Measurements from ENCODE around the gene TRPM3. TPM values are rescaled to one million over a fixed set of nuclear protein-coding genes. Genes with fewer than 3 reads are reported as not detected.

The TRPM3 gene
- total and polyA plus RNA-seq, 2 of the 8 experiments (the other 6 are each of a cell fraction or from before 2014, with no cell fraction given): 2.4 to 10.9 TPM

- Histone ChIP-seq H2AK5ac (ENCODE audit: low read depth, low read length) (no peak overlapping the region), H3K27me3 (replicated peaks in 1 of 4; ENCODE audit: control insufficient read depth in 3 of 4, extremely low read depth in 1 of 4, insufficient read depth in 3 of 4, low read length in 3 of 4) (no peaks in the 10 kb centered on the region), H2AFZ (ENCODE audit: low read length) (no peak overlapping the region), H3K9me3 (ENCODE audit: insufficient read depth in 2 of 2, low read depth in 1 of 2, low read length in 1 of 2) (no peaks in the 10 kb centered on the region), H3K23me2 (ENCODE audit: low read depth, low read length) (no peaks in the 10 kb centered on the region; the same call in 1 of the 2 replicates), H3K9ac (replicated peaks in 1 of 4; ENCODE audit: extremely low read depth in 1 of 4, low read depth in 3 of 4, low read length in 3 of 4) (no peak overlapping the region), H4K8ac (ENCODE audit: extremely low read depth, insufficient read depth, low read length) (no peak overlapping the region), H3K18ac (ENCODE audit: extremely low read depth, low read length) (no peak overlapping the region), H2BK15ac (ENCODE audit: low read length) (no peak overlapping the region), H2BK5ac (ENCODE audit: low read depth, low read length) (no peak overlapping the region), H3K4me1 (replicated peaks in 1 of 4; ENCODE audit: control insufficient read depth in 3 of 4, insufficient read depth in 4 of 4, low read length in 3 of 4) (no peaks in the 10 kb centered on the region), H2BK120ac (replicated peaks; ENCODE audit: low read depth, low read length) (no peak overlapping the region), H3K4me2 (ENCODE audit: insufficient read depth in 1 of 2, low read depth in 2 of 2, low read length in 2 of 2) (no peak overlapping the region), H2BK20ac (ENCODE audit: low read length) (no peak overlapping the region), H3K27ac (ENCODE audit: low read depth, low read length) (no peak overlapping the region), H3K36me3 (ENCODE audit: control insufficient read depth in 2 of 4, insufficient read depth in 4 of 4, low read length in 3 of 4) (0 out of 8 replicates have a peak, but pooled peaks cover 0 to 3% (median 0%) of the 10 kb centered on the region in 4 experiments), H3K4ac (replicated peaks; ENCODE audit: insufficient read length, low read depth, low read length) (no peak overlapping the region), H3K23ac (ENCODE audit: insufficient read length) (no peak overlapping the region), H3K56ac (replicated peaks; ENCODE audit: insufficient read length, low read depth, low read length) (no peak overlapping the region), H3K14ac (ENCODE audit: insufficient read length) (no peak overlapping the region), H4K5ac (ENCODE audit: insufficient read length, low read depth, low read length) (no peak overlapping the region), H2BK12ac (ENCODE audit: low read depth, low read length) (no peak overlapping the region), H3K79me2 (ENCODE audit: control insufficient read depth in 1 of 2, insufficient read depth in 2 of 2, low read length in 2 of 2) (no peaks in the 10 kb centered on the region), H4K20me1 (replicated peaks in 1 of 2; ENCODE audit: control insufficient read depth in 1 of 2, insufficient read depth in 2 of 2, low read length in 2 of 2) (no peaks in the 10 kb centered on the region), H3K79me1 (ENCODE audit: low read depth, low read length) (no peaks in the 10 kb centered on the region), H3K4me3 (ENCODE audit: extremely low read depth in 1 of 4, insufficient read depth in 2 of 4, low read depth in 3 of 4, low read length in 4 of 4) (no peak overlapping the region), H4K91ac (replicated peaks; ENCODE audit: insufficient read length, low read length) (no peak overlapping the region)
- ChIA-PET POLR2A (ENCODE audit: partially characterized antibody) (interaction anchor here (1.5 kb wide), 1 partner anchor 18 kb away, joined by 4 read pairs; no protein-coding TSS in a partner anchor), CTCF (ENCODE audit: partially characterized antibody) (interaction anchor here (1.0 to 1.2 kb wide), 3 partner anchors 9 to 12 kb away, joined by 3 read pairs; no protein-coding TSS in a partner anchor)
- WGBS, 2 experiments (ENCODE audit: extremely low coverage in 1 of 2, insufficient coverage in 1 of 2, insufficient read length in 1 of 2, insufficient replicate concordance in 2 of 2, low coverage in 1 of 2, low lambda C conversion rate in 2 of 2, missing lambda C conversion rate in 1 of 2): 88% methylated on average over 2 of the region's 2 CpGs; no CpG with 5 or more reads in 1 of the 2 experiments
- FAIRE-seq: no peak
- DNase-seq (ENCODE audit: low read depth in 1 of 2, low spot score in 2 of 2): no peak
- TF ChIP-seq GABPA (IDR thresholded peaks at IDR 0.05; ENCODE audit: borderline replicate concordance, insufficient read depth, low read length): no peak
These were observed 325.6 kb downstream of the TRPM3 start for GRCh38 chr9:70795841-70796240.

Data from H1 (cell line).